IPS-18a (cell line): ENCODE data around the gene MMP24OS.
A peak's percentile ranks its signal among the peaks of the same experiment; 100 is the strongest.

Source experiments
- H3K27ac ChIP-seq: one replicate; pipeline ENCODE4 v1.5.1; 2013; ENCODE audit warnings: low read length
- H3K27me3 ChIP-seq: one replicate; pipeline ENCODE4 v1.6.1; 2013; ENCODE audit warnings: mild to moderate bottlenecking, low read length; ENCODE audit not compliant: control insufficient read depth, insufficient read depth
- H3K36me3 ChIP-seq: one replicate; pipeline ENCODE4 v1.6.1; 2013; ENCODE audit warnings: low read depth, low read length; ENCODE audit not compliant: control insufficient read depth
- H3K4me1 ChIP-seq: one replicate; pipeline ENCODE4 v1.6.1; 2013; ENCODE audit warnings: low read depth, low read length; ENCODE audit not compliant: control insufficient read depth
- H3K4me3 ChIP-seq: one replicate; pipeline ENCODE4 v1.5.1; 2013; ENCODE audit warnings: low read length
- H3K9ac ChIP-seq: one replicate; pipeline ENCODE4 v1.6.1; 2013; ENCODE audit warnings: mild to moderate bottlenecking, low read length, moderate library complexity
- H3K9me3 ChIP-seq: one replicate; pipeline ENCODE4 v1.6.1; 2013; ENCODE audit warnings: low read depth, low read length; ENCODE audit not compliant: control insufficient read depth

Gene MMP24OS

DNA sequence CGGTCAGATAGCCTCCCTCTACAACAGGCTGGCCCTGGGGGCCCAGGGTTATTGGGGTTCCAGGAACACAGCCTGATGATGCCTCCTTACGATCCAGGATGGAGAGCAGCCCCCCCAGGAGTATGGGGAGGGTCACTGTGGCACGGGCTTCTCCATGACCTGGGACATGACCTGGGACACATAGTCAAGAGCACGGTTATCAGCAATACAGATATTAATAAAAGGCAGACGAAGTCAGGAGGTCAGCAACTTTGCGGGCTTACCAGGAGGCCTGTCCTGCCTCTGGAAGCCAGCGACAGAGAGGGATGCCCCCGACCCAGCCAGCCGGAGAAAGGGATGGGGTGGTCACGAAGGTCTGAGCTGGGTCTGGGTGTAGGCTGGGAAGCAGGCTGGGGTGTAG lies 795 bp downstream of the MMP24OS start:
- Histone ChIP-seq H3K27ac (peak overlapping the region; percentile 38), H3K9me3 (no peaks in the 10 kb centered on the region), H3K4me1 (no peaks in the 10 kb centered on the region), H3K27me3 (no peaks in the 10 kb centered on the region), H3K4me3 (peak overlapping the region; percentile 73), H3K9ac (peak overlapping the region; percentile 62), H3K36me3 (peaks cover 29% of the 10 kb centered on the region)

DNA sequence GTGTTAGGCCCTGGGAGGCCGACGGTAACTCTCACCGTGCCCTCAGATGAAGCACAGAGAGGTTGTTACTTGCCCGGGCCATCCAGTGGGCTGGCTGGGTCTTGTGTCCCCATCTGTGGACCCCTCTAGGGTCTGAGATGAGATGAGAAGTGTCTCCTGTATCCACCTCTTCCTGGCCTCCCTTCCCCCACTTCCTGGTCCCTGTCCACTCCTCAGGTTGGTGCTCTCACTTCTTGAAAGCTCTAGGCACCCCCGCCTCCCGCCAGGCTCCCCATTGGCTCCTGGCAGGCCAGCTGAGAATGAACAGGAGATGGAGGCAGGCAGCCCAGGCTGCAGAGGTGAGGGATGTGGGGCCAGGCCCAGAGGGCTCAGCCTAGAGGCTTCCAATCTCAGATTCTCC lies 1.5 kb downstream of the MMP24OS start:
- H3K27ac ChIP-seq, result no peak overlapping the region
- peak overlapping the region; percentile 73 for H3K4me3 ChIP-seq
- H3K9ac ChIP-seq, result peak overlapping the region; percentile 62
- no peaks in the 10 kb centered on the region for H3K9me3 ChIP-seq
- peaks cover 26% of the 10 kb centered on the region for H3K36me3 ChIP-seq
- no peaks in the 10 kb centered on the region for H3K27me3 ChIP-seq
- H3K4me1 ChIP-seq, result no peaks in the 10 kb centered on the region

DNA sequence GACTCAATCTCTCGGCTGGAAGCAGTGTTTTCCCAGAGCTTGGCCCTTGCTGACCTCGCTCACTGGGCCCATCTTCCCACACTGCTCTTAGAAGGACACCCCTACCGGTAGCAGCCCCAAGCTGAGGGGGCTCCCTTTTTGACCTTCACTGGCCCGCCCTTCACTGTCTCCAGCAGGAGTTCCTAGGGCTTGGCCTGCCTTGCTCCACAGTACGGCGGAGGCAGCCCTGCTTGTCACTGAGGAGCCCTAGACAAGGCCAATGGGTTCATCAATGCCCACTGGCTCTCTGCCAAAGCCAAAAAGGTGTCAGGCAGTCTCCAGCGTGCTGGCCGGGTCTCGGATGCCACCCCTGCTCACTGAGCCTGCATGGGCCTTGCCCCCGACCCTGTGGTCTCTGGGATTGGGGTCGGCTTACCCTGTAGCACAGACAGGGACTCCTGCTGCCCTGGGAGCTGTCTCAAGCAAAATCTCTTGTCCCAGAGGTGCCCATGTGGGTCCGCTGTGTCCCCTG lies 2.1 kb downstream of the MMP24OS start:
- peaks cover 24% of the 10 kb centered on the region for H3K36me3 ChIP-seq
- no peaks in the 10 kb centered on the region for H3K27me3 ChIP-seq
- H3K27ac ChIP-seq, result no peak overlapping the region
- no peak overlapping the region for H3K9ac ChIP-seq
- H3K4me1 ChIP-seq, result no peaks in the 10 kb centered on the region
- no peaks in the 10 kb centered on the region for H3K9me3 ChIP-seq
- no peak overlapping the region for H3K4me3 ChIP-seq

- Histone ChIP-seq H3K27ac (no peak overlapping the region), H3K9ac (no peak overlapping the region)
Measured at GRCh38 chr20:35274172-35275092, 3.5 kb downstream of the MMP24OS start.

GRCh38 chr20:35273449-35274171 lies 4.3 kb downstream of the MMP24OS start:
- Histone ChIP-seq H3K9me3 (no peaks in the 10 kb centered on the region), H3K4me1 (peaks cover 6% of the 10 kb centered on the region), H3K27me3 (no peaks in the 10 kb centered on the region), H3K9ac (no peak overlapping the region), H3K36me3 (peaks cover 2% of the 10 kb centered on the region), H3K27ac (no peak overlapping the region), H3K4me3 (no peak overlapping the region)

More at GRCh38 chr20:35274172-35275092, 3.5 kb downstream of the MMP24OS start:
- Histone ChIP-seq H3K4me1 (peaks cover 2% of the 10 kb centered on the region), H3K4me3 (no peak overlapping the region), H3K36me3 (peaks cover 10% of the 10 kb centered on the region), H3K27me3 (no peaks in the 10 kb centered on the region), H3K9me3 (no peaks in the 10 kb centered on the region)

GRCh38 chr20:35271904-35272303 lies 6.0 kb downstream of the MMP24OS start:
- Histone ChIP-seq H3K27ac (no peak overlapping the region), H3K36me3 (no peaks in the 10 kb centered on the region), H3K4me1 (peaks cover 6% of the 10 kb centered on the region), H3K4me3 (no peak overlapping the region), H3K9ac (no peak overlapping the region), H3K27me3 (no peaks in the 10 kb centered on the region), H3K9me3 (no peaks in the 10 kb centered on the region)

DNA sequence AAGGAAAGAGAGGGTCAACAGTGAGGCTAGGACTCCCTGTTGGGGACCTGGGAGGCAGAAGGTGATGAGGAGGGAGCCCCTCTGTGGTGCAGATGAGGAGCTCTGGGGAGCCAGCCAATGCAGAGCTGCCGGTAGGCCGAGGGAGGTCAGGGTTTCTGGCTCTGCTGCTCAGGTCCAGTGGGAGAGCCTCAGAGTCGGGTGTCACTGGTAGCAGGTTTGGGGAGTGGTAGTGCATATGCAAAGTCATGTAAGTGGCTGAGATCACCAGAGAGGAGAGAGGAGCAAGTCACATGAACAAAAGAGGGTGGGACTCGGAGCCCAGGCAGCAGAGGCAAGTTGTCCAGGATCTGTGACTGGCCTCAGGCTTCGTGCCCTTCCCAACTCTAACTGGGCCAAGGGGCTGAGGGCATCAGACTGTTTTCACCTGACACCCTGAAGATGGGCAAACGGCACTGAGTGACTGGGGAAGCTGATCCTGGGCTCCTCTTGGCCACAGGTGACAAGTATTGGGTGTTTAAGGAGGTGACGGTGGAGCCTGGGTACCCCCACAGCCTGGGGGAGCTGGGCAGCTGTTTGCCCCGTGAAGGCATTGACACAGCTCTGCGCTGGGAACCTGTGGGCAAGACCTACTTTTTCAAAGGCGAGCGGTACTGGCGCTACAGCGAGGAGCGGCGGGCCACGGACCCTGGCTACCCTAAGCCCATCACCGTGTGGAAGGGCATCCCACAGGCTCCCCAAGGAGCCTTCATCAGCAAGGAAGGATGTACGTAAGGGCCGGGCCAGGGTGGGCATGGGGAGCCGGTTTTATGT lies 6.6 kb downstream of the MMP24OS start:
- no peaks in the 10 kb centered on the region for H3K27me3 ChIP-seq
- H3K9me3 ChIP-seq, result no peaks in the 10 kb centered on the region
- no peak overlapping the region for H3K4me3 ChIP-seq
- H3K36me3 ChIP-seq, result no peaks in the 10 kb centered on the region
- no peak overlapping the region for H3K27ac ChIP-seq
- H3K9ac ChIP-seq, result no peak overlapping the region
- H3K4me1 ChIP-seq, result peaks cover 6% of the 10 kb centered on the region

- Histone ChIP-seq H3K9ac (no peak overlapping the region), H3K27me3 (no peaks in the 10 kb centered on the region), H3K4me1 (peaks cover 6% of the 10 kb centered on the region), H3K27ac (no peak overlapping the region), H3K9me3 (no peaks in the 10 kb centered on the region), H3K4me3 (no peak overlapping the region), H3K36me3 (no peaks in the 10 kb centered on the region)
Measured at GRCh38 chr20:35270021-35270902, 7.7 kb downstream of the MMP24OS start.

DNA sequence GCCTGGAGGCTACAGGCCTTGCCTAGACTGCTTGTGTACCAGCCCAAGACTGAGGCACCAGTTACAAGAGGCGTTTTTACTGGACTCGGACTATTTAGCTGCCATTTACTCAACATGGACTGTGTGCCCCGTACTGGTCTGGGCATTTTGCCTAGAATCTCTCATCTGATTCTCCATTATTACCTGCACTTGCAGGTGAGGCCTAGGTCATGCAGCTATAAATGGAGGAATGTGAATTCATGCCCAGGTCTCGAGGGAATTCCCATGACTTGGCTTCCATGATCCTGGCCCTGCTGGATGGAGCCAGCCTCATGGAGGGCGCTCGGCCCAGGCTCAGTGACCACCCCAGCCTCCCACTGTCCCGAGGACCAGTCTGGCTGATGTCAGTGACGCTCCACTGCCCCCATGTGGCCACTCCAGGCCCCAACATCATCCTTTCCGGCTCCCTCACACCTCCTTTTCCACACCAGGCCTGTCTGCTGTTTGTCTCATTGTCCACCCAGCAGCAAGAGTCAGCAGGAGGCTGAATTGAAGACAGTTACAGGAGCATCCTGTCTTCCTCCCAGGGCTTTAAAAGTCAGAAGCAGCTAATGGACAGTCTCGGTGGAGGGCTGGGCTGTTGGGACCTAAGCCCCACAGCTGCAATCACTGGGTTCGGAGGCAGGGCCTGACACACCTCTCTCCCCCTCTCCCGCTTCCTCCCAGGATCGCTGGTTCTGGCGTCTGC lies 8.7 kb downstream of the MMP24OS start:
- H3K27ac ChIP-seq, result no peak overlapping the region
- no peaks in the 10 kb centered on the region for H3K9me3 ChIP-seq
- H3K4me3 ChIP-seq, result no peak overlapping the region
- H3K36me3 ChIP-seq, result no peaks in the 10 kb centered on the region
- no peaks in the 10 kb centered on the region for H3K27me3 ChIP-seq
- peaks cover 6% of the 10 kb centered on the region for H3K4me1 ChIP-seq
- no peak overlapping the region for H3K9ac ChIP-seq

GRCh38 chr20:35267092-35267491 lies 10.8 kb downstream of the MMP24OS start:
- Histone ChIP-seq H3K9ac (no peak overlapping the region), H3K27me3 (no peaks in the 10 kb centered on the region), H3K4me1 (peaks cover 16% of the 10 kb centered on the region), H3K4me3 (no peak overlapping the region), H3K27ac (no peak overlapping the region), H3K9me3 (no peaks in the 10 kb centered on the region), H3K36me3 (no peaks in the 10 kb centered on the region)
